ENCODE results near the gene HNRNPH1. TPM values are rescaled to one million over a fixed set of nuclear protein-coding genes. Genes with fewer than 3 reads are reported as not detected.

The HNRNPH1 gene
- total and polyA plus RNA-seq, 4 donors = 480 to 772 (median 597) TPM

- Histone ChIP-seq H3K27ac (ENCODE audit: low read depth, low read length) (no peak overlapping the region), H3K36me3 (ENCODE audit: control insufficient read depth, insufficient read depth, low read length) (peaks cover 75% of the 10 kb centered on the region), H3K4me1 (ENCODE audit: control insufficient read depth, insufficient read depth, low read length) (no peaks in the 10 kb centered on the region), H3K27me3 (ENCODE audit: control insufficient read depth, insufficient read depth, low read length) (no peaks in the 10 kb centered on the region), H3K9me3 (ENCODE audit: control insufficient read depth, insufficient read depth, low read length) (no peaks in the 10 kb centered on the region), H3K4me3 (ENCODE audit: low read depth, low read length) (no peak overlapping the region)
- no CpG with 5 or more reads among the region's 3 CpGs for WGBS (ENCODE audit: insufficient coverage)
- no peak for DNase-seq (ENCODE audit: low read depth in 4 of 6, low spot score in 6 of 6)
Observed at GRCh38 chr5:179588166-179588565, 35.3 kb downstream of the HNRNPH1 start.

DNA sequence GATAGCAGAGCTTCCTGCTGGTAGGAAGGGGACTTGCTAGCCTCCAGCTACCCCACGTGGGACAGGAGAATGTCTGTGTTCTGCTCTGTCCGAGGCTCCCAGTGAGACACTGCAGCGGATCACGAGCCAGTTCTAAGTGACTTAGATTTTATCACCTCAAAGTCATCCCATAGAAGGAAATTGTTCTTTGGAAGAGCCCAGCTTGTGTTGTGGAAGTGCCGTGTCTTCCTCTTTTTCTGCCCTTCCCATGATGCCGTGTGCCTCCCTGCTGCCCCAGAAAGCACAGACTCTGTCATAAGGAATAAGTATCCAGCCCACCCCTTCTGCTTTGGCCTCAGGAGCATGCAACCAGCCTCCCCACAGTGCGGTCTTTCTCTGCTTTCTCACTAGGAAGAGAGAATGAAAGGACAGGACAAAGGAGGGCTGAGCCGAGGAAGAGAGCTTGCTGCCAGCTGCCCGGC, 37.5 kb downstream of the HNRNPH1 start:
- peaks cover 71% of the 10 kb centered on the region for H3K36me3 ChIP-seq (ENCODE audit: control insufficient read depth, insufficient read depth, low read length)
- no peak overlapping the region for H3K27ac ChIP-seq (ENCODE audit: low read depth, low read length)
- H3K4me1 ChIP-seq (ENCODE audit: control insufficient read depth, insufficient read depth, low read length) = no peaks in the 10 kb centered on the region
- DNase-seq (ENCODE audit: low read depth in 4 of 6, low spot score in 6 of 6) = no peak
- H3K27me3 ChIP-seq (ENCODE audit: control insufficient read depth, insufficient read depth, low read length) = no peaks in the 10 kb centered on the region
- WGBS (ENCODE audit: insufficient coverage) = 44% methylated on average over 5 of the region's 9 CpGs
- H3K4me3 ChIP-seq (ENCODE audit: low read depth, low read length) = no peak overlapping the region
- H3K9me3 ChIP-seq (ENCODE audit: control insufficient read depth, insufficient read depth, low read length) = no peaks in the 10 kb centered on the region

DNA sequence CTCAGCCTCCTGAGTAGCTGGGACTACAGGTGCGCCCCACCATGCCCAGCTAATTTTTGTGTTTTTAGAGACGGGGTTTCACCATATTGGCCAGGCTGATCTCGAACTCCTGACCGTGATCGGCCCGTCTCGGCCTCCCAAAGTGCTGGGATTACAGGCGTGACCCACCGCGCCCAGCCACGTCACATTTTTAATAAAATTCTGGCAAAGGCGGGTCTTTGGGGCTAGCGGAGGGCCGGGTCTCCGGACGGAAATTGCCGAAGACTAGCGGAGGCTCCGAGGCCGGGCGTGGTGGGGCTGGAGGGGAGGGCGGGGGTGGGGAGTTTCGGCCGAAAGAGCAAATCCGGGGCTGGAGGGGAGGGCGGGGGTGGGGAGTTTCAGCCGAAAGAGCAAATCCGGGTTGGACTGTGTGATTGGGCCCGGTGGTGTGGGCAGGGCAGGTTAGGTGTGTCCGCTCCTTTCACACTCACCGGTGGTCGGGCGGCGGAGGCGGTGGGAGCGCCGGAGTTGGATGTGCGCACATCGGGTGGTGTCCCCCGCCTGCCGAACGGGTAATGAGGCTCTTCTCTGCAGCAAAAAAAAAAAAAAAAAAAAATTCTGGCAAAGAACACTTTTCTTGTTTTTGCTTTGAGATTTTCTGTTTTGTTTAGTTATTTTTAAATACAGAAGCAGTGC, 46.0 kb downstream of the HNRNPH1 start:
- Histone ChIP-seq H3K9me3 (ENCODE audit: control insufficient read depth, insufficient read depth, low read length) (no peaks in the 10 kb centered on the region), H3K27ac (ENCODE audit: low read depth, low read length) (no peak overlapping the region), H3K4me3 (ENCODE audit: low read depth, low read length) (no peak overlapping the region), H3K4me1 (ENCODE audit: control insufficient read depth, insufficient read depth, low read length) (no peaks in the 10 kb centered on the region), H3K36me3 (ENCODE audit: control insufficient read depth, insufficient read depth, low read length) (peaks cover 50% of the 10 kb centered on the region), H3K27me3 (ENCODE audit: control insufficient read depth, insufficient read depth, low read length) (no peaks in the 10 kb centered on the region)
- WGBS (ENCODE audit: insufficient coverage) = 96% methylated on average over 19 of the region's 42 CpGs
- no peak for DNase-seq (ENCODE audit: low read depth in 4 of 6, low spot score in 6 of 6)

DNA sequence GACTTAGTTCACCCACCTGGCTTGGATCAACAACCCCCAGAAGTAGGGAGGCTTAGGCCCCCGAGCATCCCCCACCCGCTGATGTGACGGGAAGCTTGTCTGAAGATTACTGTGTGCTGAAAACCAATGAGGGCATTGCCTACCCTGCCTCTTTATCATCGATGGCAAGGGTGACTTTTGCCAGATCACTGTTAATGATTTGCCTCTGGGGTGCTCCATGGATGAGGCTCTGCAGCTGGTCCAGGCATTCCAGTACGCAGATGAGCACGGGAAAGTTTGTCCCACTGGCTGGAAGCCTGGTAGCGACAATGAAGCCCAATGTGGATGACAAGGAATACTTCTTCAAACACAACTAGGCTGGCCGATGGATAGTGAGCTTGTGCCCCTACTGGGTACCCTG, 51.1 kb downstream of the HNRNPH1 start:
- WGBS (ENCODE audit: insufficient coverage) = 85% methylated on average over 7 of the region's 8 CpGs
- DNase-seq (ENCODE audit: low read depth in 4 of 6, low spot score in 6 of 6) = no peak
- no peak overlapping the region for H3K4me3 ChIP-seq (ENCODE audit: low read depth, low read length)
- no peak overlapping the region for H3K27ac ChIP-seq (ENCODE audit: low read depth, low read length)
- H3K36me3 ChIP-seq (ENCODE audit: control insufficient read depth, insufficient read depth, low read length) = peaks cover 53% of the 10 kb centered on the region
- H3K27me3 ChIP-seq (ENCODE audit: control insufficient read depth, insufficient read depth, low read length) = no peaks in the 10 kb centered on the region
- H3K9me3 ChIP-seq (ENCODE audit: control insufficient read depth, insufficient read depth, low read length) = no peaks in the 10 kb centered on the region
- H3K4me1 ChIP-seq (ENCODE audit: control insufficient read depth, insufficient read depth, low read length) = no peaks in the 10 kb centered on the region

DNA sequence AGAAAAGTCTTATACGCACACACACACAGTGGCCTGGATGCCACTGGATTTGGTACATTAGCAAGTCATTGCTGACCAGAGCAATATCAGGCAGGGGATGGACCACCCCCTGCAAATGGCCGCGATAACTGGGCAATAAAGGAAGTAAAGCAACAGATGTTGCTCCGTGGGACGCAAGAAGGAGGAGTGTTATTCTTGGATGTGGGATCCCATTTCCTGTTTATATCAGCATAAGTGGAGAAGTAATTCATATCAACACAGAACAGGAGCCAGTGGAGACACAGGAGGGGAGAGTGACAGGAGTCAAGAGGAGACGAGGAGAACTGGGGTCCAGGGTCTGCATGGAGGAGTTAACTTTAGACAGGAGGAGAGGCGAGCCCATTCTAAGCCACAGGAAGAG, 54.8 kb downstream of the HNRNPH1 start:
- no peaks in the 10 kb centered on the region for H3K9me3 ChIP-seq (ENCODE audit: control insufficient read depth, insufficient read depth, low read length)
- no peaks in the 10 kb centered on the region for H3K4me1 ChIP-seq (ENCODE audit: control insufficient read depth, insufficient read depth, low read length)
- H3K27ac ChIP-seq (ENCODE audit: low read depth, low read length) = no peak overlapping the region
- no peak overlapping the region for H3K4me3 ChIP-seq (ENCODE audit: low read depth, low read length)
- H3K36me3 ChIP-seq (ENCODE audit: control insufficient read depth, insufficient read depth, low read length) = peaks cover 59% of the 10 kb centered on the region
- no peaks in the 10 kb centered on the region for H3K27me3 ChIP-seq (ENCODE audit: control insufficient read depth, insufficient read depth, low read length)
- 67% methylated on average over 3 of the region's 7 CpGs for WGBS (ENCODE audit: insufficient coverage)
- peak in 1 of 6 donors; percentile 26 for DNase-seq (ENCODE audit: low read depth in 4 of 6, low spot score in 6 of 6)

DNA sequence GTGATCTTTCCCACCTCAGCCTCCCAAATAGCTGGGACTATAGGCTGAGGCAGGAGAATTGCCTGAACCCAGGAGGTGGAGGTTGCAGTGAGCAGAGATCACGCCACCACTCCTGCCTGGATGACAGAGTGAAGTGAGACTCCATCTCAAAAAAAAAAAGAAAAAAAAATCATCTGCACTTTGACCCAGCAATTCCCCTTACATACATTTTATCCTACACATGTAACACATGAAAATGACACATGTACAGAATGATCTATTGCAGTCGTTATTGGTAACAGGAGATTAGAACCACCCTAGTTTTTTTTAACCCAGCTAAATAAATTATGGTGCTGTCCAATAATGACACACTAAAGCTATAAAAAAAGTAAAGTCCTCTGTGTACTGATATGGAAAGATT, 58.9 kb downstream of the HNRNPH1 start:
- H3K4me3 ChIP-seq (ENCODE audit: low read depth, low read length) = no peak overlapping the region

More for the DNA sequence above, 58.9 kb downstream of the HNRNPH1 start:
- WGBS (ENCODE audit: insufficient coverage) = no CpG with 5 or more reads among the region's 2 CpGs
- Histone ChIP-seq H3K4me1 (ENCODE audit: control insufficient read depth, insufficient read depth, low read length) (peaks cover 16% of the 10 kb centered on the region), H3K27ac (ENCODE audit: low read depth, low read length) (no peak overlapping the region), H3K9me3 (ENCODE audit: control insufficient read depth, insufficient read depth, low read length) (no peaks in the 10 kb centered on the region), H3K36me3 (ENCODE audit: control insufficient read depth, insufficient read depth, low read length) (peaks cover 67% of the 10 kb centered on the region), H3K27me3 (ENCODE audit: control insufficient read depth, insufficient read depth, low read length) (no peaks in the 10 kb centered on the region)
- no peak for DNase-seq (ENCODE audit: low read depth in 4 of 6, low spot score in 6 of 6)

Small RNA genes within 50 kb of the gene (small RNA-seq; reads per million reads assigned to genes)
- not detected for gene RF00017 (ENCODE audit: low replicate concordance)

Other genes starting within 250 kb of the HNRNPH1 start
- 10 to 100 TPM; 32.2 to 51.0 TPM for gene RUFY1, start 73.1 kb downstream of the HNRNPH1 start, total RNA-seq
- 10 to 100 TPM; 46.0 to 51.2 TPM for gene RUFY1, start 73.1 kb downstream of the HNRNPH1 start, polyA plus RNA-seq (ENCODE audit: insufficient read length in 2 of 2)
- not detected for gene CBY3, start 57.4 kb upstream of the HNRNPH1 start, total RNA-seq
- gene CBY3, start 57.4 kb upstream of the HNRNPH1 start, polyA plus RNA-seq (ENCODE audit: insufficient read length in 2 of 2) = 1 to 10 TPM; 2.3 to 2.6 TPM
- 100 to 1,000 TPM; 462 to 537 TPM for gene CANX, start 75.3 kb upstream of the HNRNPH1 start, total RNA-seq
- 100 to 1,000 TPM; 380 to 481 TPM for gene CANX, start 75.3 kb upstream of the HNRNPH1 start, polyA plus RNA-seq (ENCODE audit: insufficient read length in 2 of 2)
- gene MAML1, start 109.2 kb upstream of the HNRNPH1 start, total RNA-seq = 10 to 100 TPM; 10.8 to 17.2 TPM
- gene MAML1, start 109.2 kb upstream of the HNRNPH1 start, polyA plus RNA-seq (ENCODE audit: insufficient read length in 2 of 2) = 10 to 100 TPM; 28.7 to 30.4 TPM
- gene LTC4S, start 170.3 kb upstream of the HNRNPH1 start, total RNA-seq = 1 to 10 TPM; 1.9 to 6.2 TPM
- 10 to 100 TPM; 10.5 to 10.7 TPM for gene LTC4S, start 170.3 kb upstream of the HNRNPH1 start, polyA plus RNA-seq (ENCODE audit: insufficient read length in 2 of 2)
- 10 to 100 TPM; 69.4 to 81.4 TPM for gene MGAT4B, start 183.2 kb upstream of the HNRNPH1 start, total RNA-seq
- 100 to 1,000 TPM; 180 to 211 TPM for gene MGAT4B, start 183.2 kb upstream of the HNRNPH1 start, polyA plus RNA-seq (ENCODE audit: insufficient read length in 2 of 2)
- gene SQSTM1, start 197.2 kb upstream of the HNRNPH1 start, total RNA-seq = 100 to 1,000 TPM in 1 of 2 donors, 10 to 100 TPM in 1; 95.6 to 155 TPM
- gene SQSTM1, start 197.2 kb upstream of the HNRNPH1 start, polyA plus RNA-seq (ENCODE audit: insufficient read length in 2 of 2) = 100 to 1,000 TPM; 107 to 131 TPM
- 10 to 100 TPM; 26.3 to 49.4 TPM for gene MRNIP, start 235.1 kb upstream of the HNRNPH1 start, total RNA-seq
- gene MRNIP, start 235.1 kb upstream of the HNRNPH1 start, polyA plus RNA-seq (ENCODE audit: insufficient read length in 2 of 2) = 10 to 100 TPM; 35.2 to 53.9 TPM